ENCODE data around the gene NFIA. TPM values are rescaled to one million over a fixed set of nuclear protein-coding genes. Genes with fewer than 3 reads are reported as not detected.

Gene NFIA
- total and polyA plus RNA-seq, 2 donors (not counting 1 experiment from before 2014, with no cell fraction given): 5.4 to 11.0 TPM

GRCh38 chr1:61446531-61446991 is 364.2 kb downstream of the NFIA start:
- no peaks in the 10 kb centered on the region for H3K4me1 ChIP-seq (ENCODE audit: control insufficient read depth, extremely low read depth, insufficient read depth, low read length)
- H3K36me3 ChIP-seq (ENCODE audit: control insufficient read depth, insufficient read depth, low read length): no peaks in the 10 kb centered on the region
- H3K4me3 ChIP-seq (replicated peaks in 1 of 4; ENCODE audit: control extremely low read depth in 1 of 4, insufficient read depth in 1 of 4, low read depth in 3 of 4, low read length in 4 of 4): no peak overlapping the region
- H3K27me3 ChIP-seq (ENCODE audit: control insufficient read depth, insufficient read depth, low read length): no peaks in the 10 kb centered on the region
- H2AFZ ChIP-seq (ENCODE audit: low read length): no peak overlapping the region
- no peaks in the 10 kb centered on the region for H3K9me3 ChIP-seq (ENCODE audit: control insufficient read depth, insufficient read depth, low read depth, low read length)
- TF ChIP-seq EZH2 (IDR thresholded peaks at IDR 0.05; ENCODE audit: low read length, missing control alignments): no peak
- TF ChIP-seq, protein P1, sequence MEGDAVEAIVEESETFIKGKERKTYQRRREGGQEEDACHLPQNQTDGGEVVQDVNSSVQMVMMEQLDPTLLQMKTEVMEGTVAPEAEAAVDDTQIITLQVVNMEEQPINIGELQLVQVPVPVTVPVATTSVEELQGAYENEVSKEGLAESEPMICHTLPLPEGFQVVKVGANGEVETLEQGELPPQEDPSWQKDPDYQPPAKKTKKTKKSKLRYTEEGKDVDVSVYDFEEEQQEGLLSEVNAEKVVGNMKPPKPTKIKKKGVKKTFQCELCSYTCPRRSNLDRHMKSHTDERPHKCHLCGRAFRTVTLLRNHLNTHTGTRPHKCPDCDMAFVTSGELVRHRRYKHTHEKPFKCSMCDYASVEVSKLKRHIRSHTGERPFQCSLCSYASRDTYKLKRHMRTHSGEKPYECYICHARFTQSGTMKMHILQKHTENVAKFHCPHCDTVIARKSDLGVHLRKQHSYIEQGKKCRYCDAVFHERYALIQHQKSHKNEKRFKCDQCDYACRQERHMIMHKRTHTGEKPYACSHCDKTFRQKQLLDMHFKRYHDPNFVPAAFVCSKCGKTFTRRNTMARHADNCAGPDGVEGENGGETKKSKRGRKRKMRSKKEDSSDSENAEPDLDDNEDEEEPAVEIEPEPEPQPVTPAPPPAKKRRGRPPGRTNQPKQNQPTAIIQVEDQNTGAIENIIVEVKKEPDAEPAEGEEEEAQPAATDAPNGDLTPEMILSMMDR (conservative IDR thresholded peaks at IDR 0.05 in 1 of 2, IDR thresholded peaks at IDR 0.05 in 1 of 2; ENCODE audit: low read depth in 1 of 2, low read length in 2 of 2): no peak
- no peaks in the 10 kb centered on the region for H3K79me2 ChIP-seq (ENCODE audit: control insufficient read depth, insufficient read depth, low read length)
- no peak overlapping the region for H3K9ac ChIP-seq (ENCODE audit: insufficient read depth, low read length)
- H3K27ac ChIP-seq (ENCODE audit: insufficient read depth, low read length): no peak overlapping the region
- peak in 1 of 2 donors; percentile 59 for DNase-seq (ENCODE audit: low read depth in 2 of 2)
- no peaks in the 10 kb centered on the region for H4K20me1 ChIP-seq (ENCODE audit: control insufficient read depth, extremely low read depth, insufficient read depth, low read length)
- no peak overlapping the region for H3K4me2 ChIP-seq (ENCODE audit: extremely low read depth, insufficient read depth, low read length)

- H3K27ac ChIP-seq (ENCODE audit: insufficient read depth, low read length): no peak overlapping the region
- no peak for DNase-seq (ENCODE audit: low read depth in 2 of 2)
- no peaks in the 10 kb centered on the region for H3K4me1 ChIP-seq (ENCODE audit: control insufficient read depth, extremely low read depth, insufficient read depth, low read length)
- H4K20me1 ChIP-seq (ENCODE audit: control insufficient read depth, extremely low read depth, insufficient read depth, low read length): no peaks in the 10 kb centered on the region
- no peaks in the 10 kb centered on the region for H3K9me3 ChIP-seq (ENCODE audit: control insufficient read depth, insufficient read depth, low read depth, low read length)
- H2AFZ ChIP-seq (ENCODE audit: low read length): no peak overlapping the region
- TF ChIP-seq, protein P1 (conservative IDR thresholded peaks at IDR 0.05 in 1 of 2, IDR thresholded peaks at IDR 0.05 in 1 of 2; ENCODE audit: low read depth in 1 of 2, low read length in 2 of 2): no peak
- TF ChIP-seq EZH2 (IDR thresholded peaks at IDR 0.05; ENCODE audit: low read length, missing control alignments): no peak
- no peaks in the 10 kb centered on the region for H3K36me3 ChIP-seq (ENCODE audit: control insufficient read depth, insufficient read depth, low read length)
- no peaks in the 10 kb centered on the region for H3K27me3 ChIP-seq (ENCODE audit: control insufficient read depth, insufficient read depth, low read length)
- H3K4me3 ChIP-seq (replicated peaks in 1 of 4; ENCODE audit: control extremely low read depth in 1 of 4, insufficient read depth in 1 of 4, low read depth in 3 of 4, low read length in 4 of 4): no peak overlapping the region
- H3K79me2 ChIP-seq (ENCODE audit: control insufficient read depth, insufficient read depth, low read length): no peaks in the 10 kb centered on the region
- H3K4me2 ChIP-seq (ENCODE audit: extremely low read depth, insufficient read depth, low read length): no peak overlapping the region
- H3K9ac ChIP-seq (ENCODE audit: insufficient read depth, low read length): no peak overlapping the region
Measured at GRCh38 chr1:61447106-61447967, 365.0 kb downstream of the NFIA start.

DNA sequence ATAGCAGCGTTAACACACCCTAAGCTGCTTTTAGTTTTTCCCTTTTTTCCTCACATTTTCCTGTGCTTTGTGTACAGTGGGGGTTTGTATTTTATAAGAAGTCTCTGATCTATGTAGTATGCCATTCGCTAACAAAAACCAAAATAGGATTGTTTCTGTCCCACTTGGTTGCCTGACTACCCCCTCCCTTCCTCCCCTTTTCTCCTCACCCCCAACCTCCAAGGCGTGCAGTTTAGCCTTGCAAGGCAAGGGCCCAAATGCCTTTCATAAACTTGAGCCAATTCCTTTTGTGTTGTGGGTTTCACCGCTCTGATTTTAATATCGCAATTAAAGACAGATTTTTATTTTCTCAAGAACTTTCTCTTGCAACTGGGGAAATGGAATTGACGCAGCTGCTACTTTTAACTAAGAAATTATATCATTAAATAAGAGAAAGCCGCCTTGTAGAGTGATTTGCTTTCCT is 365.6 kb downstream of the NFIA start:
- H3K27me3 ChIP-seq (ENCODE audit: control insufficient read depth, insufficient read depth, low read length): no peaks in the 10 kb centered on the region
- H3K4me1 ChIP-seq (ENCODE audit: control insufficient read depth, extremely low read depth, insufficient read depth, low read length): peaks cover 3% of the 10 kb centered on the region
- no peaks in the 10 kb centered on the region for H3K79me2 ChIP-seq (ENCODE audit: control insufficient read depth, insufficient read depth, low read length)
- no peaks in the 10 kb centered on the region for H4K20me1 ChIP-seq (ENCODE audit: control insufficient read depth, extremely low read depth, insufficient read depth, low read length)
- no peak overlapping the region for H3K27ac ChIP-seq (ENCODE audit: insufficient read depth, low read length)
- TF ChIP-seq EZH2 (IDR thresholded peaks at IDR 0.05; ENCODE audit: low read length, missing control alignments): no peak
- TF ChIP-seq, protein P1 (conservative IDR thresholded peaks at IDR 0.05 in 1 of 2, IDR thresholded peaks at IDR 0.05 in 1 of 2; ENCODE audit: low read depth in 1 of 2, low read length in 2 of 2): no peak
- H3K4me3 ChIP-seq (replicated peaks in 1 of 4; ENCODE audit: control extremely low read depth in 1 of 4, insufficient read depth in 1 of 4, low read depth in 3 of 4, low read length in 4 of 4): no peak overlapping the region
- H3K9ac ChIP-seq (ENCODE audit: insufficient read depth, low read length): no peak overlapping the region
- no peak overlapping the region for H3K4me2 ChIP-seq (ENCODE audit: extremely low read depth, insufficient read depth, low read length)
- no peaks in the 10 kb centered on the region for H3K36me3 ChIP-seq (ENCODE audit: control insufficient read depth, insufficient read depth, low read length)
- H3K9me3 ChIP-seq (ENCODE audit: control insufficient read depth, insufficient read depth, low read depth, low read length): no peaks in the 10 kb centered on the region
- DNase-seq (ENCODE audit: low read depth in 2 of 2): no peak
- H2AFZ ChIP-seq (ENCODE audit: low read length): no peak overlapping the region

All from fibroblast of lung (primary cell).